ENCODE data around the gene NME3.

The NME3 gene

DNA sequence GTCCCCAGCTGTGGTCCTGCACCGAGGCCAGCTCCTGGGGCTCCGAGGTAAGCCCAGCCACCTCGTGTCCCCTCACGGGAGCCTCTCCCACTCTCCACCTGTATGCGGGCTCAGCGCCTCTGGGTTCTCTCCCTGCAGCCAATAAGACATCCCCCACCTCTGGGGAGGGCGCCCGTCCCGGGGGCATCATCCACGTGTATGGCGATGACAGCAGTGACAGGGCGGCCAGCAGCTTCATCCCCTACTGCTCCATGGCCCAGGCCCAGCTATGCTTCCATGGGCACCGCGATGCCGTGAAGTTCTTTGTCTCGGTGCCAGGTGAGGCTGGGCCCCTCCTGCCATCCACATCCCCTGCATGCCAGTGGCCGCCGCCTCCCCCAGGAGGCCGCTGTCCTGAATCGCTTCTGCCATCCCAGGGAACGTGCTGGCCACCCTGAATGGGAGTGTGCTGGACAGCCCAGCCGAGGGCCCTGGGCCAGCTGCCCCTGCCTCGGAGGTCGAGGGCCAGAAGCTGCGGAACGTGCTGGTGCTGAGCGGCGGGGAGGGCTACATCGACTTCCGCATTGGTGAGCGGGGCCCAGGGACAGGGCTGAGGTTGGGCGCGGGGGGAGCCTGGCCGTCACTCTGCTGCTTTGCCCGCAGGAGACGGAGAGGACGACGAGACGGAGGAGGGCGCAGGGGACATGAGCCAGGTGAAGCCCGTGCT, 3.1 kb downstream of the NME3 start:
- Histone ChIP-seq H3K9me3 (no peaks in the 10 kb centered on the region), H3K27me3 (peaks cover 8% of the 10 kb centered on the region), H3K4me1 (ENCODE audit: control insufficient read depth in 1 of 2, insufficient read depth in 1 of 2, low read depth in 1 of 2, low read length in 1 of 2) (peaks cover 21 to 31% of the 10 kb centered on the region in 2 experiments), H3K36me3 (peaks cover 65% of the 10 kb centered on the region), H3K4me3 (ENCODE audit: low read depth in 1 of 2, low read length in 1 of 2) (no peak overlapping the region), H3K27ac (no peak overlapping the region)
- TF ChIP-seq, protein P1, sequence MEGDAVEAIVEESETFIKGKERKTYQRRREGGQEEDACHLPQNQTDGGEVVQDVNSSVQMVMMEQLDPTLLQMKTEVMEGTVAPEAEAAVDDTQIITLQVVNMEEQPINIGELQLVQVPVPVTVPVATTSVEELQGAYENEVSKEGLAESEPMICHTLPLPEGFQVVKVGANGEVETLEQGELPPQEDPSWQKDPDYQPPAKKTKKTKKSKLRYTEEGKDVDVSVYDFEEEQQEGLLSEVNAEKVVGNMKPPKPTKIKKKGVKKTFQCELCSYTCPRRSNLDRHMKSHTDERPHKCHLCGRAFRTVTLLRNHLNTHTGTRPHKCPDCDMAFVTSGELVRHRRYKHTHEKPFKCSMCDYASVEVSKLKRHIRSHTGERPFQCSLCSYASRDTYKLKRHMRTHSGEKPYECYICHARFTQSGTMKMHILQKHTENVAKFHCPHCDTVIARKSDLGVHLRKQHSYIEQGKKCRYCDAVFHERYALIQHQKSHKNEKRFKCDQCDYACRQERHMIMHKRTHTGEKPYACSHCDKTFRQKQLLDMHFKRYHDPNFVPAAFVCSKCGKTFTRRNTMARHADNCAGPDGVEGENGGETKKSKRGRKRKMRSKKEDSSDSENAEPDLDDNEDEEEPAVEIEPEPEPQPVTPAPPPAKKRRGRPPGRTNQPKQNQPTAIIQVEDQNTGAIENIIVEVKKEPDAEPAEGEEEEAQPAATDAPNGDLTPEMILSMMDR (IDR thresholded peaks at IDR 0.05), result no peak

- TF ChIP-seq, protein P1 (IDR thresholded peaks at IDR 0.05), result no peak
- peaks cover 16 to 24% of the 10 kb centered on the region in 2 experiments for H3K4me1 ChIP-seq (ENCODE audit: control insufficient read depth in 1 of 2, insufficient read depth in 1 of 2, low read depth in 1 of 2, low read length in 1 of 2)
- no peak overlapping the region for H3K4me3 ChIP-seq (ENCODE audit: low read depth in 1 of 2, low read length in 1 of 2)
- H3K27me3 ChIP-seq, result peaks cover 8% of the 10 kb centered on the region
- H3K27ac ChIP-seq, result no peak overlapping the region
- H3K36me3 ChIP-seq, result peaks cover 73% of the 10 kb centered on the region
- H3K9me3 ChIP-seq, result no peaks in the 10 kb centered on the region
These were observed 4.0 kb downstream of the NME3 start for GRCh38 chr16:1767116-1767994.

- H3K4me1 ChIP-seq (ENCODE audit: control insufficient read depth in 1 of 2, insufficient read depth in 1 of 2, low read depth in 1 of 2, low read length in 1 of 2), result peaks cover 10 to 17% of the 10 kb centered on the region in 2 experiments
These were observed 4.6 kb downstream of the NME3 start for GRCh38 chr16:1766701-1767100.

GRCh38 chr16:1766231-1766630, 5.1 kb downstream of the NME3 start:
- Histone ChIP-seq H3K4me1 (ENCODE audit: control insufficient read depth in 1 of 2, insufficient read depth in 1 of 2, low read depth in 1 of 2, low read length in 1 of 2) (peaks cover 9 to 13% of the 10 kb centered on the region in 2 experiments), H3K36me3 (peaks cover 84% of the 10 kb centered on the region), H3K9me3 (no peaks in the 10 kb centered on the region), H3K27ac (no peak overlapping the region), H3K27me3 (peaks cover 8% of the 10 kb centered on the region), H3K4me3 (ENCODE audit: low read depth in 1 of 2, low read length in 1 of 2) (no peak overlapping the region)
- TF ChIP-seq, protein P1 (IDR thresholded peaks at IDR 0.05), result no peak

More at GRCh38 chr16:1766701-1767100, 4.6 kb downstream of the NME3 start:
- TF ChIP-seq, protein P1 (IDR thresholded peaks at IDR 0.05), result no peak
- Histone ChIP-seq H3K36me3 (peaks cover 80% of the 10 kb centered on the region), H3K27me3 (peaks cover 8% of the 10 kb centered on the region), H3K27ac (no peak overlapping the region), H3K4me3 (ENCODE audit: low read depth in 1 of 2, low read length in 1 of 2) (no peak overlapping the region), H3K9me3 (no peaks in the 10 kb centered on the region)

- Histone ChIP-seq H3K27ac (no peak overlapping the region), H3K4me1 (ENCODE audit: control insufficient read depth in 1 of 2, insufficient read depth in 1 of 2, low read depth in 1 of 2, low read length in 1 of 2) (peaks cover 8 to 9% of the 10 kb centered on the region in 2 experiments), H3K27me3 (peaks cover 7% of the 10 kb centered on the region), H3K4me3 (ENCODE audit: low read depth in 1 of 2, low read length in 1 of 2) (no peak overlapping the region), H3K9me3 (no peaks in the 10 kb centered on the region), H3K36me3 (peaks cover 88% of the 10 kb centered on the region)
- TF ChIP-seq, protein P1 (IDR thresholded peaks at IDR 0.05), result no peak
These were observed 5.5 kb downstream of the NME3 start for GRCh38 chr16:1765826-1766225.
